ENCODE data around the gene PXDN.
"Not testable (repeated sequence)": the region's sequence is repeated elsewhere in the genome, so short reads cannot be mapped to it uniquely, and the experiment has no call there.

The PXDN gene

GRCh38 chr2:1743396-1744150 is 742 bp downstream of the PXDN start:
- no peak for DNase-seq (ENCODE audit: low read depth in 1 of 2, low spot score in 1 of 2)

GRCh38 chr2:1742681-1743395 is 1.5 kb downstream of the PXDN start:
- no peak for DNase-seq (ENCODE audit: low read depth in 1 of 2, low spot score in 1 of 2)

- no peak for DNase-seq (ENCODE audit: low read depth in 1 of 2, low spot score in 1 of 2)
These were observed 2.0 kb downstream of the PXDN start for GRCh38 chr2:1742301-1742680.

GRCh38 chr2:1741851-1742250 is 2.5 kb downstream of the PXDN start:
- no peak for DNase-seq (ENCODE audit: low read depth in 1 of 2, low spot score in 1 of 2)

- DNase-seq (ENCODE audit: low read depth in 1 of 2, low spot score in 1 of 2), result no peak
These were observed 3.4 kb downstream of the PXDN start for GRCh38 chr2:1740716-1741589.

GRCh38 chr2:1739961-1740715 is 4.2 kb downstream of the PXDN start:
- no peak for DNase-seq (ENCODE audit: low read depth in 1 of 2, low spot score in 1 of 2)

GRCh38 chr2:1739322-1739957 is 4.9 kb downstream of the PXDN start:
- no peak for DNase-seq (ENCODE audit: low read depth in 1 of 2, low spot score in 1 of 2)

GRCh38 chr2:1738646-1739302 is 5.5 kb downstream of the PXDN start:
- no peak for DNase-seq (ENCODE audit: low read depth in 1 of 2, low spot score in 1 of 2)

GRCh38 chr2:1738163-1738562 is 6.2 kb downstream of the PXDN start:
- no peak for DNase-seq (ENCODE audit: low read depth in 1 of 2, low spot score in 1 of 2)

- DNase-seq (ENCODE audit: low read depth in 1 of 2, low spot score in 1 of 2), result no peak
These were observed 7.3 kb downstream of the PXDN start for GRCh38 chr2:1736997-1737480.

- no peak for DNase-seq (ENCODE audit: low read depth in 1 of 2, low spot score in 1 of 2)
These were observed 8.3 kb downstream of the PXDN start for GRCh38 chr2:1736045-1736444.

- DNase-seq (ENCODE audit: low read depth in 1 of 2, low spot score in 1 of 2), result not testable (repeated sequence)
These were observed 11.0 kb downstream of the PXDN start for GRCh38 chr2:1733298-1733697.

- no peak for DNase-seq (ENCODE audit: low read depth in 1 of 2, low spot score in 1 of 2)
These were observed 12.1 kb downstream of the PXDN start for GRCh38 chr2:1731963-1732768.

- no peak for DNase-seq (ENCODE audit: low read depth in 1 of 2, low spot score in 1 of 2)
These were observed 12.8 kb downstream of the PXDN start for GRCh38 chr2:1731447-1731962.

- DNase-seq (ENCODE audit: low read depth in 1 of 2, low spot score in 1 of 2), result no peak
These were observed 14.0 kb downstream of the PXDN start for GRCh38 chr2:1730015-1730927.

GRCh38 chr2:1729242-1729641 is 15.1 kb downstream of the PXDN start:
- no peak for DNase-seq (ENCODE audit: low read depth in 1 of 2, low spot score in 1 of 2)

GRCh38 chr2:1728821-1729220 is 15.5 kb downstream of the PXDN start:
- no peak for DNase-seq (ENCODE audit: low read depth in 1 of 2, low spot score in 1 of 2)
